K562 (cell line): Measurements from ENCODE around the gene PPP1R14C. TPM values are rescaled to one million over a fixed set of nuclear protein-coding genes. Genes with fewer than 3 reads are reported as not detected.

ENCODE experiments used
- ARID2 ChIP-seq: fragments of 450-650 bp; IDR thresholded peaks from 2 replicates; pipeline ENCODE4 v1.6.1; 2017; ENCODE audit warnings: antibody characterized with exemption, mild to moderate bottlenecking
- BCL6 ChIP-seq: fragments of 250-450 bp; sonication (Bioruptor Pico); IDR thresholded peaks from 2 replicates; pipeline ENCODE4 v1.4.0; 2020
- CBX3 ChIP-seq, 2 experiments: IDR thresholded peaks; 1 replicate in 1 of 2; 2 replicates in 1 of 2; pipeline ENCODE4 v1.6.1; 2012; ENCODE audit warnings: inconsistent platforms in 2 of 2, low read length in 2 of 2, borderline replicate concordance in 1 of 2, control low read depth in 1 of 2
- CC2D1A ChIP-seq: fragments of 450-650 bp; IDR thresholded peaks from 2 replicates; pipeline ENCODE4 v1.6.1; 2017; ENCODE audit warnings: mild to moderate bottlenecking
- FOXA1 ChIP-seq: fragments of 450-650 bp; IDR thresholded peaks from 2 replicates; pipeline ENCODE4 v1.6.1; 2016; ENCODE audit warnings: mild to moderate bottlenecking, borderline replicate concordance
- FOXJ2 ChIP-seq: fragments of 200-800 bp; sonication (Bioruptor generic); IDR thresholded peaks from 2 replicates; pipeline ENCODE4 v1.6.1; 2016; ENCODE audit warnings: missing genetic modification characterization, missing compliant biosample characterization
- GATAD2A ChIP-seq: fragments of 450-650 bp; IDR thresholded peaks from 2 replicates; pipeline ENCODE4 v1.6.1; 2017
- HCFC1 ChIP-seq: IDR thresholded peaks from 2 replicates; pipeline ENCODE4 v1.6.1; 2012; ENCODE audit warnings: low read depth, low read length, improper control_type of control experiment
- HDAC1 ChIP-seq, 2 experiments: fragments of 450-650 bp; IDR thresholded peaks; 2 replicates each; pipeline ENCODE4 v1.6.1; 2016 to 2017; ENCODE audit warnings: inconsistent platforms in 1 of 2, mild to moderate bottlenecking in 1 of 2, moderate library complexity in 1 of 2
- LARP7 ChIP-seq: fragments of 450-650 bp; IDR thresholded peaks from 2 replicates; pipeline ENCODE4 v1.6.1; 2016
- MCM5 ChIP-seq: fragments of 450-650 bp; IDR thresholded peaks from 2 replicates; pipeline ENCODE4 v1.6.1; 2016; ENCODE audit warnings: low read depth
- MYBL2 ChIP-seq, 2 experiments: fragments of 450-650 bp in 1 of 2; sonication (generic) in 1 of 2; formaldehyde crosslinking in 1 of 2; IDR thresholded peaks; 2 replicates each; pipeline versions ENCODE4 v1.6.1 to v1.8.1; 2017 to 2022; ENCODE audit warnings: borderline replicate concordance in 1 of 2, inconsistent platforms in 1 of 2, low read depth in 1 of 2, mild to moderate bottlenecking in 1 of 2, missing genetic modification reagents in 1 of 2, moderate library complexity in 1 of 2
- NCOA1 ChIP-seq: fragments of 450-650 bp; IDR thresholded peaks from 2 replicates; pipeline ENCODE4 v1.6.1; 2016; ENCODE audit warnings: low read depth
- NELFE ChIP-seq: IDR thresholded peaks from 2 replicates; pipeline ENCODE4 v1.6.1; 2011; ENCODE audit warnings: mild to moderate bottlenecking; ENCODE audit not compliant: insufficient read depth, insufficient read length
- POLR2B ChIP-seq: fragments of 450-650 bp; IDR thresholded peaks from 2 replicates; pipeline ENCODE4 v1.6.1; 2018; ENCODE audit warnings: low read depth; ENCODE audit not compliant: partially characterized antibody
- PPARD ChIP-seq: fragments of 250-450 bp; sonication (Bioruptor Pico); IDR thresholded peaks from 2 replicates; pipeline ENCODE4 v1.8.0; 2022; ENCODE audit warnings: inconsistent platforms, mild to moderate bottlenecking, moderate library complexity
- RBM34 ChIP-seq: fragments of 200-400 bp; formaldehyde crosslinking; IDR thresholded peaks from 2 replicates; pipeline ENCODE4 v1.6.1; 2018; ENCODE audit warnings: low read length, borderline replicate concordance; ENCODE audit not compliant: insufficient read depth
- RFX7 ChIP-seq: fragments of 250-450 bp; sonication (Bioruptor Pico); IDR thresholded peaks from 2 replicates; pipeline ENCODE4 v1.5.1; 2021; ENCODE audit warnings: mild to moderate bottlenecking
- SIN3B ChIP-seq: fragments of 450-650 bp; IDR thresholded peaks from 2 replicates; pipeline ENCODE4 v1.6.1; 2017; ENCODE audit warnings: low read depth, mild to moderate bottlenecking, moderate library complexity
- SPI1 ChIP-seq: IDR thresholded peaks from 2 replicates; pipeline ENCODE4 v1.6.1; 2011; ENCODE audit warnings: low read depth, low read length, control low read depth, borderline replicate concordance
- STAT5B ChIP-seq: fragments of 250-450 bp; sonication (Bioruptor Pico); IDR thresholded peaks from 2 replicates; pipeline ENCODE4 v1.8.0; 2021; ENCODE audit warnings: mild to moderate bottlenecking, inconsistent platforms
- ZBTB49 ChIP-seq: sonication (generic); formaldehyde crosslinking; IDR thresholded peaks from 2 replicates; pipeline ENCODE4 v1.8.0; 2022; ENCODE audit warnings: missing genetic modification reagents, mild to moderate bottlenecking, borderline replicate concordance
- ZEB2 ChIP-seq: fragments of 450-650 bp; IDR thresholded peaks from 2 replicates; pipeline ENCODE4 v1.6.1; 2016
- ZFP1 ChIP-seq: fragments of 450-650 bp; formaldehyde crosslinking; IDR thresholded peaks from 2 replicates; pipeline ENCODE4 v1.4.0; 2020; ENCODE audit warnings: mild to moderate bottlenecking, mixed read lengths
- ZNF12 ChIP-seq: sonication (generic); formaldehyde crosslinking; IDR thresholded peaks from 2 replicates; pipeline ENCODE4 v1.4.0; 2020; ENCODE audit warnings: mild to moderate bottlenecking, missing genetic modification reagents
- ZSCAN32 ChIP-seq: fragments of 450-650 bp; formaldehyde crosslinking; IDR thresholded peaks from 2 replicates; pipeline ENCODE4 v1.4.0; 2020; ENCODE audit warnings: mild to moderate bottlenecking, moderate library complexity
- polyA plus RNA-seq, 8 experiments: library from polyadenylated mRNA; depleted of rRNA in 4 of 8; stranded (reverse) in 5 of 8; unstranded in 3 of 8; fragments of >200 nt; fragmentation: Nextera tagmentation in 2 of 8; fragmentation: Illumina TruSeq in 1 of 8; extraction: Ambion mirVana in 2 of 8; extraction: Trizol in 1 of 8; gene quantifications; 2 replicates each; pipeline versions ENCODE4 v1.2.1 to v1.2.3, GENCODE V29; 2011 to 2014; ENCODE audit warnings: inconsistent platforms in 1 of 8, missing spikeins in 1 of 8
- total RNA-seq, 7 experiments: library from RNA; depleted of rRNA in 6 of 7; stranded (reverse); fragments of >200 nt in 6 of 7; fragmentation: Illumina TruSeq in 2 of 7; extraction: Trizol in 2 of 7; gene quantifications; 2 replicates each; pipeline versions ENCODE4 v1.2.1 to v1.2.3, GENCODE V29; 2011 to 2021; ENCODE audit warnings: low replicate concordance in 1 of 7
- TF ChIP-seq, protein P1 (sequence below): fragments of 450-650 bp; IDR thresholded peaks from 2 replicates; pipeline ENCODE4 v1.6.1; 2016; ENCODE audit warnings: low read depth, mild to moderate bottlenecking, moderate library complexity
- TF ChIP-seq, protein P2 (sequence below): sonication (generic); formaldehyde crosslinking; IDR thresholded peaks from 2 replicates; pipeline ENCODE4 v1.8.1; 2023; ENCODE audit warnings: mild to moderate bottlenecking, missing genetic modification reagents, moderate library complexity

PPP1R14C gene
- total and polyA plus RNA-seq, 9 of the 15 experiments (the other 6 are each of a cell fraction or from before 2014, with no cell fraction given) = 4.5 to 16.6 (median 11.9) TPM

GRCh38 chr6:150271501-150272263 lies 128.8 kb downstream of the PPP1R14C start (continued):
- TF ChIP-seq SIN3B = no peak
- TF ChIP-seq ZEB2 = peak; percentile 76
- peak; percentile 39 for TF ChIP-seq GATAD2A
- TF ChIP-seq RFX7 (CRISPR knock-in tag) = no peak
- TF ChIP-seq BCL6 (CRISPR knock-in tag) = peak; percentile 20; the same call in 1 of the 2 replicates
- TF ChIP-seq ZFP1 (CRISPR knock-in tag) = no peak
- TF ChIP-seq HCFC1 = no peak
- TF ChIP-seq, protein P1, sequence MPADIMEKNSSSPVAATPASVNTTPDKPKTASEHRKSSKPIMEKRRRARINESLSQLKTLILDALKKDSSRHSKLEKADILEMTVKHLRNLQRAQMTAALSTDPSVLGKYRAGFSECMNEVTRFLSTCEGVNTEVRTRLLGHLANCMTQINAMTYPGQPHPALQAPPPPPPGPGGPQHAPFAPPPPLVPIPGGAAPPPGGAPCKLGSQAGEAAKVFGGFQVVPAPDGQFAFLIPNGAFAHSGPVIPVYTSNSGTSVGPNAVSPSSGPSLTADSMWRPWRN = peak; percentile 94
- TF ChIP-seq MCM5 = no peak
- TF ChIP-seq, protein P2, sequence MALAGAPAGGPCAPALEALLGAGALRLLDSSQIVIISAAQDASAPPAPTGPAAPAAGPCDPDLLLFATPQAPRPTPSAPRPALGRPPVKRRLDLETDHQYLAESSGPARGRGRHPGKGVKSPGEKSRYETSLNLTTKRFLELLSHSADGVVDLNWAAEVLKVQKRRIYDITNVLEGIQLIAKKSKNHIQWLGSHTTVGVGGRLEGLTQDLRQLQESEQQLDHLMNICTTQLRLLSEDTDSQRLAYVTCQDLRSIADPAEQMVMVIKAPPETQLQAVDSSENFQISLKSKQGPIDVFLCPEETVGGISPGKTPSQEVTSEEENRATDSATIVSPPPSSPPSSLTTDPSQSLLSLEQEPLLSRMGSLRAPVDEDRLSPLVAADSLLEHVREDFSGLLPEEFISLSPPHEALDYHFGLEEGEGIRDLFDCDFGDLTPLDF (CRISPR knock-in tag) = no peak; the same call in 1 of the 2 replicates
- TF ChIP-seq SPI1 = no peak
- TF ChIP-seq ZNF12 (CRISPR knock-in tag) = no peak
- no peak for TF ChIP-seq FOXA1
- TF ChIP-seq ARID2 = 0 out of 2 replicates have a peak, but pooled peaks have one; percentile 39
- peak; percentile 93 for TF ChIP-seq NCOA1
- no peak for TF ChIP-seq FOXJ2 (tag)
- no peak for TF ChIP-seq PPARD
- TF ChIP-seq ZBTB49 (CRISPR knock-in tag) = no peak
- TF ChIP-seq CC2D1A = peak; percentile 86
- peak in 1 of 2 experiments; percentile 92; a peak in 2 of 4 replicates for TF ChIP-seq HDAC1 (IDR thresholded peaks at IDR 0.05)
- no peak for TF ChIP-seq LARP7
- TF ChIP-seq MYBL2 (IDR thresholded peaks at IDR 0.05; ENCODE audit: low read depth) = no peak
- no peak for TF ChIP-seq MYBL2 (CRISPR knock-in tag; IDR thresholded peaks at IDR 0.05; ENCODE audit: borderline replicate concordance)
- TF ChIP-seq CBX3 (IDR thresholded peaks at IDR 0.05; ENCODE audit: borderline replicate concordance in 1 of 2, low read length in 2 of 2) = peak in 1 of 2 experiments; percentile 63; a peak in 1 of 3 replicates
- TF ChIP-seq POLR2B = no peak
- no peak for TF ChIP-seq NELFE
- TF ChIP-seq ZSCAN32 (CRISPR knock-in tag) = no peak
- TF ChIP-seq RBM34 = no peak
- no peak for TF ChIP-seq STAT5B (CRISPR knock-in tag)
